Measurements from ENCODE around the gene ZBTB20. TPM values are rescaled to one million over a fixed set of nuclear protein-coding genes. Genes with fewer than 3 reads are reported as not detected.

ZBTB20 gene
- total and polyA plus RNA-seq, 2 of the 4 experiments (the other 2 are of a cell fraction): 0.75 to 14.7 TPM

DNA sequence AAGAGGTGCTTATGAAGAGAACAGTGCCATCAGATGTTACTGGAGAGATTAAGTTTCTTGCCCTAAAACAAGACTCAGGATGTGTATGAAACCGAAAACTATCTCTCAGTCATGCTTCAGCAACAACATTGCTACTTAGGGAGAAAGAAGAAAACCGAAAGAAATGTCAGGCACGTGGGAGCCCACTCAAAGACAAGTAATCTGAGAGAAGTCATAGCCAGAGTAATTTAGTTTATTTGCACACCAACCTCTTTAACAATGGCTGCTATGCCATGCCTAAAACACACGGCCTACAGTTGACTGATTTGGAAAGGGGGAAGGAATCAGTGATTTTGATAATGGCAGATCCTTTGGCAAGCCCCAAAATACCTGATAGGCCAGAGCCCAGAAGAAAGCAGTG lies 690.3 kb downstream of the ZBTB20 start:
- Histone ChIP-seq H3K23ac (ENCODE audit: low read depth, low read length) (no peak overlapping the region), H3K4ac (ENCODE audit: low read depth, low read length) (no peak overlapping the region), H3K79me1 (ENCODE audit: low read depth in 1 of 2, low read length in 2 of 2) (peaks cover 5 to 32% of the 10 kb centered on the region in 2 experiments), H4K5ac (ENCODE audit: low read depth, low read length) (no peak overlapping the region), H4K8ac (ENCODE audit: low read depth in 2 of 2, low read length in 2 of 2) (no peak overlapping the region), H2BK20ac (ENCODE audit: low read depth, low read length) (no peak overlapping the region), H3K56ac (ENCODE audit: extremely low read depth, insufficient read depth, low read length) (no peak overlapping the region), H3K4me3 (ENCODE audit: insufficient read depth, low read depth, low read length) (no peak overlapping the region), H2AK9ac (replicated peaks; ENCODE audit: low read depth, low read length, poor library complexity) (no peak overlapping the region), H3K14ac (replicated peaks; ENCODE audit: low read depth, low read length) (no peak overlapping the region), H2BK5ac (ENCODE audit: low read depth, low read length, poor library complexity, severe bottlenecking) (no peak overlapping the region), H4K91ac (ENCODE audit: insufficient read depth, low read depth, low read length) (no peak overlapping the region), H3K9me3 (ENCODE audit: control insufficient read depth, insufficient read depth, low read length) (no peaks in the 10 kb centered on the region), H2BK120ac (ENCODE audit: low read depth, low read length) (no peak overlapping the region), H3K9ac (ENCODE audit: low read depth, low read length) (no peak overlapping the region), H3K18ac (ENCODE audit: low read depth, low read length) (no peak overlapping the region), H2AFZ (replicated peaks; ENCODE audit: low read length, poor library complexity) (no peak overlapping the region), H2AK5ac (ENCODE audit: low read depth, low read length) (no peak overlapping the region), H2BK15ac (ENCODE audit: low read depth, low read length) (no peak overlapping the region), H3K4me1 (ENCODE audit: control insufficient read depth, insufficient read depth, low read length) (peaks cover 4% of the 10 kb centered on the region), H3K27me3 (ENCODE audit: control insufficient read depth, insufficient read depth, low read length) (no peaks in the 10 kb centered on the region), H3K36me3 (ENCODE audit: control insufficient read depth, insufficient read depth, low read length) (no peaks in the 10 kb centered on the region), H3K4me2 (ENCODE audit: low read depth, low read length) (no peak overlapping the region), H3K27ac (ENCODE audit: insufficient read depth, low read length) (no peak overlapping the region), H4K20me1 (ENCODE audit: insufficient read depth, low read length) (no peaks in the 10 kb centered on the region), H3K9me1 (ENCODE audit: insufficient read depth, low read length) (no peaks in the 10 kb centered on the region)
- DNase-seq (no peak), ATAC-seq (ENCODE audit: low read depth) (no peak)
- POLR2A ChIA-PET (ENCODE audit: unreplicated experiment): no interaction called here
- no CpG with 5 or more reads among the region's 4 CpGs for WGBS, 2 experiments (ENCODE audit: extremely low coverage in 2 of 2, insufficient read length in 1 of 2)
- TF ChIP-seq SMC3 (IDR thresholded peaks at IDR 0.05; ENCODE audit: low read depth, low read length) (no peak), MAFK (IDR thresholded peaks at IDR 0.05; ENCODE audit: low read depth, low read length) (no peak), RAD21 (IDR thresholded peaks at IDR 0.05; ENCODE audit: low read length) (no peak), MAZ (IDR thresholded peaks at IDR 0.05; ENCODE audit: borderline replicate concordance, low read depth, low read length) (no peak), MXI1 (IDR thresholded peaks at IDR 0.05; ENCODE audit: borderline replicate concordance, low read depth, low read length) (no peak), FOS (IDR thresholded peaks at IDR 0.05; ENCODE audit: low read depth, low read length) (no peak), CEBPB (IDR thresholded peaks at IDR 0.05; ENCODE audit: low read depth, low read length) (no peak), CHD1 (IDR thresholded peaks at IDR 0.05; ENCODE audit: low read depth, low read length) (no peak)
- TF ChIP-seq, protein P1, sequence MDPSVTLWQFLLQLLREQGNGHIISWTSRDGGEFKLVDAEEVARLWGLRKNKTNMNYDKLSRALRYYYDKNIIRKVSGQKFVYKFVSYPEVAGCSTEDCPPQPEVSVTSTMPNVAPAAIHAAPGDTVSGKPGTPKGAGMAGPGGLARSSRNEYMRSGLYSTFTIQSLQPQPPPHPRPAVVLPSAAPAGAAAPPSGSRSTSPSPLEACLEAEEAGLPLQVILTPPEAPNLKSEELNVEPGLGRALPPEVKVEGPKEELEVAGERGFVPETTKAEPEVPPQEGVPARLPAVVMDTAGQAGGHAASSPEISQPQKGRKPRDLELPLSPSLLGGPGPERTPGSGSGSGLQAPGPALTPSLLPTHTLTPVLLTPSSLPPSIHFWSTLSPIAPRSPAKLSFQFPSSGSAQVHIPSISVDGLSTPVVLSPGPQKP (IDR thresholded peaks at IDR 0.05; ENCODE audit: borderline replicate concordance, low read depth, low read length): no peak
- TF ChIP-seq, protein P2, sequence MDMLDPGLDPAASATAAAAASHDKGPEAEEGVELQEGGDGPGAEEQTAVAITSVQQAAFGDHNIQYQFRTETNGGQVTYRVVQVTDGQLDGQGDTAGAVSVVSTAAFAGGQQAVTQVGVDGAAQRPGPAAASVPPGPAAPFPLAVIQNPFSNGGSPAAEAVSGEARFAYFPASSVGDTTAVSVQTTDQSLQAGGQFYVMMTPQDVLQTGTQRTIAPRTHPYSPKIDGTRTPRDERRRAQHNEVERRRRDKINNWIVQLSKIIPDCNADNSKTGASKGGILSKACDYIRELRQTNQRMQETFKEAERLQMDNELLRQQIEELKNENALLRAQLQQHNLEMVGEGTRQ (IDR thresholded peaks at IDR 0.05; ENCODE audit: low read depth, low read length): no peak
- CTCF ChIA-PET: no interaction called here
- dilution Hi-C loops (cut with HindIII; ENCODE audit: low sequenced_read_pairs, unreplicated experiment): no loop called here
- no TSS peak for BruUV-seq (replicated peaks)
- in situ Hi-C loops (cut with MboI; ENCODE audit: low sequenced_read_pairs): no loop called here
- intact Hi-C loops (cut with micrococcal nuclease): no loop called here

Measured in IMR-90 (cell line).